Stimulated activated CD4-positive, alpha-beta T cell treated with anti-CD3 and anti-CD28 coated beads, Interleukin-12 subunit alpha, Interleukin-12 subunit beta, amount 100 ng/mL, for 24 hours (primary cell): ENCODE results near the gene FAM184B.

Source experiments
- DNase-seq, 2 experiments: peaks; one replicate each; pipeline ENCODE4 v3.0.0-alpha.2; 2020; ENCODE audit warnings: low read depth in 2 of 2

Gene FAM184B

GRCh38 chr4:17773135-17773698 lies 8.2 kb downstream of the FAM184B start:
- DNase-seq, result no peak

GRCh38 chr4:17771284-17771908 lies 10.0 kb downstream of the FAM184B start:
- no peak for DNase-seq

GRCh38 chr4:17770845-17771244 lies 10.6 kb downstream of the FAM184B start:
- DNase-seq, result no peak

- DNase-seq, result no peak
Measured at GRCh38 chr4:17769406-17770174, 11.8 kb downstream of the FAM184B start.

- no peak for DNase-seq
Measured at GRCh38 chr4:17766826-17767458, 14.5 kb downstream of the FAM184B start.

GRCh38 chr4:17765514-17766286 lies 15.7 kb downstream of the FAM184B start:
- DNase-seq, result no peak

- no peak for DNase-seq
Measured at GRCh38 chr4:17763931-17764330, 17.5 kb downstream of the FAM184B start.

- DNase-seq, result no peak
Measured at GRCh38 chr4:17763416-17763815, 18.0 kb downstream of the FAM184B start.

GRCh38 chr4:17762726-17763125 lies 18.7 kb downstream of the FAM184B start:
- DNase-seq, result no peak

- no peak for DNase-seq
Measured at GRCh38 chr4:17761062-17761461, 20.4 kb downstream of the FAM184B start.

GRCh38 chr4:17760626-17761025 lies 20.8 kb downstream of the FAM184B start:
- no peak for DNase-seq

- no peak for DNase-seq
Measured at GRCh38 chr4:17758485-17758884, 22.9 kb downstream of the FAM184B start.

GRCh38 chr4:17757621-17758020 lies 23.8 kb downstream of the FAM184B start:
- DNase-seq, result no peak

- DNase-seq, result no peak
Measured at GRCh38 chr4:17753646-17754045, 27.8 kb downstream of the FAM184B start.

GRCh38 chr4:17740702-17741101 lies 40.7 kb downstream of the FAM184B start:
- no peak for DNase-seq

- no peak for DNase-seq
Measured at GRCh38 chr4:17736484-17736883, 44.9 kb downstream of the FAM184B start.

- no peak for DNase-seq
Measured at GRCh38 chr4:17726911-17727310, 54.5 kb downstream of the FAM184B start.

- DNase-seq, result no peak
Measured at GRCh38 chr4:17723648-17724047, 57.8 kb downstream of the FAM184B start.

- DNase-seq, result no peak
Measured at GRCh38 chr4:17722356-17722700, 59.1 kb downstream of the FAM184B start.

- DNase-seq, result no peak
Measured at GRCh38 chr4:17721496-17722355, 59.7 kb downstream of the FAM184B start.

GRCh38 chr4:17719106-17719505 lies 62.3 kb downstream of the FAM184B start:
- no peak for DNase-seq
